GM06990 (cell line): Measurements from ENCODE around the gene GABRG3.

Experiments
- DNase-seq: peaks from one replicate; pipeline ENCODE4 v3.0.0-alpha.2; 2011; ENCODE audit not compliant: insufficient read length; ENCODE audit errors: extremely low read depth
- H3K27me3 ChIP-seq: replicated peaks from 2 replicates; pipeline ENCODE4 v1.6.0; 2011; ENCODE audit warnings: low read length; ENCODE audit not compliant: control insufficient read depth, insufficient read depth
- H3K36me3 ChIP-seq: 2 replicates; pipeline ENCODE4 v1.5.1; 2011; ENCODE audit warnings: low read length; ENCODE audit not compliant: control insufficient read depth, insufficient read depth
- H3K4me3 ChIP-seq: replicated peaks from 2 replicates; pipeline ENCODE4 v1.5.1; 2011; ENCODE audit warnings: low read depth, mild to moderate bottlenecking, control low read depth, low read length
- CTCF ChIP-seq: IDR thresholded peaks from 2 replicates; pipeline ENCODE4 v1.5.1; 2011; ENCODE audit warnings: low read length, control low read depth, mild to moderate bottlenecking, inconsistent platforms; ENCODE audit not compliant: insufficient read depth, poor library complexity, severe bottlenecking

The GABRG3 gene

GRCh38 chr15:27241943-27242342 is 271.0 kb downstream of the GABRG3 start:
- H3K4me3 ChIP-seq: no peak overlapping the region
- no peak for TF ChIP-seq CTCF
- no peak for DNase-seq
- H3K36me3 ChIP-seq: no peaks in the 10 kb centered on the region
- H3K27me3 ChIP-seq: no peaks in the 10 kb centered on the region

- no peak for TF ChIP-seq CTCF
- no peaks in the 10 kb centered on the region for H3K27me3 ChIP-seq
- no peak overlapping the region for H3K4me3 ChIP-seq
- no peak for DNase-seq
- H3K36me3 ChIP-seq: no peaks in the 10 kb centered on the region
Observed at GRCh38 chr15:27244047-27244446, 273.1 kb downstream of the GABRG3 start.

- no peaks in the 10 kb centered on the region for H3K36me3 ChIP-seq
- TF ChIP-seq CTCF: no peak
- no peak overlapping the region for H3K4me3 ChIP-seq
- no peak for DNase-seq
- H3K27me3 ChIP-seq: no peaks in the 10 kb centered on the region
Observed at GRCh38 chr15:27248251-27248650, 277.3 kb downstream of the GABRG3 start.

GRCh38 chr15:27249046-27249759 is 278.2 kb downstream of the GABRG3 start:
- H3K4me3 ChIP-seq: no peak overlapping the region
- no peak for DNase-seq
- H3K36me3 ChIP-seq: no peaks in the 10 kb centered on the region
- H3K27me3 ChIP-seq: no peaks in the 10 kb centered on the region
- no peak for TF ChIP-seq CTCF

GRCh38 chr15:27249760-27250109 is 278.8 kb downstream of the GABRG3 start:
- no peaks in the 10 kb centered on the region for H3K36me3 ChIP-seq
- DNase-seq: no peak
- H3K27me3 ChIP-seq: no peaks in the 10 kb centered on the region
- TF ChIP-seq CTCF: no peak
- no peak overlapping the region for H3K4me3 ChIP-seq

- H3K27me3 ChIP-seq: no peaks in the 10 kb centered on the region
- no peak for DNase-seq
- H3K36me3 ChIP-seq: no peaks in the 10 kb centered on the region
- TF ChIP-seq CTCF: no peak
- H3K4me3 ChIP-seq: no peak overlapping the region
Observed at GRCh38 chr15:27250223-27250622, 279.2 kb downstream of the GABRG3 start.
